RWPE2 (cell line): ENCODE measurements around the gene PCGF3.

ENCODE experiments used
- ATAC-seq: fragments of 200-7000 bp; cut with Tn5 transposase; 3 replicates; pipeline ENCODE4 v1.9.1; 2021; ENCODE audit warnings: low read depth
- DNase-seq: peaks from one replicate; pipeline ENCODE4 v3.0.0-alpha.2; 2020; ENCODE audit warnings: low spot score
- H3K27ac ChIP-seq: fragments of 450-650 bp; 2 replicates; pipeline ENCODE4 v1.5.1; 2017; ENCODE audit warnings: mild to moderate bottlenecking; ENCODE audit not compliant: poor library complexity, severe bottlenecking
- H3K27me3 ChIP-seq: fragments of 250-450 bp; sonication (Bioruptor Pico); 2 replicates; pipeline ENCODE4 v1.5.1; 2021; ENCODE audit warnings: mild to moderate bottlenecking, moderate library complexity; ENCODE audit not compliant: insufficient read depth, poor library complexity, severe bottlenecking
- H3K36me3 ChIP-seq: fragments of 250-450 bp; sonication (Bioruptor Pico); 2 replicates; pipeline ENCODE4 v1.5.1; 2020; ENCODE audit warnings: low read depth, mild to moderate bottlenecking, moderate library complexity
- H3K4me1 ChIP-seq: fragments of 250-450 bp; sonication (Bioruptor Pico); 2 replicates; pipeline ENCODE4 v1.5.1; 2021; ENCODE audit warnings: mild to moderate bottlenecking, moderate library complexity; ENCODE audit not compliant: insufficient read depth, poor library complexity, severe bottlenecking
- H3K4me3 ChIP-seq: fragments of 250-450 bp; sonication (Bioruptor Pico); 2 replicates; pipeline ENCODE4 v1.5.1; 2021; ENCODE audit warnings: mild to moderate bottlenecking, moderate library complexity; ENCODE audit not compliant: severe bottlenecking
- H3K9me3 ChIP-seq: fragments of 250-450 bp; sonication (Bioruptor Pico); 2 replicates; pipeline ENCODE4 v1.5.1; 2021; ENCODE audit warnings: mild to moderate bottlenecking, moderate library complexity; ENCODE audit not compliant: severe bottlenecking
- TF ChIP-seq, protein P1 (sequence below): fragments of 450-650 bp; IDR thresholded peaks from one replicate; pipeline ENCODE4 v1.5.1; 2017; ENCODE audit warnings: mild to moderate bottlenecking, moderate library complexity; ENCODE audit not compliant: poor library complexity, severe bottlenecking

Gene PCGF3

DNA sequence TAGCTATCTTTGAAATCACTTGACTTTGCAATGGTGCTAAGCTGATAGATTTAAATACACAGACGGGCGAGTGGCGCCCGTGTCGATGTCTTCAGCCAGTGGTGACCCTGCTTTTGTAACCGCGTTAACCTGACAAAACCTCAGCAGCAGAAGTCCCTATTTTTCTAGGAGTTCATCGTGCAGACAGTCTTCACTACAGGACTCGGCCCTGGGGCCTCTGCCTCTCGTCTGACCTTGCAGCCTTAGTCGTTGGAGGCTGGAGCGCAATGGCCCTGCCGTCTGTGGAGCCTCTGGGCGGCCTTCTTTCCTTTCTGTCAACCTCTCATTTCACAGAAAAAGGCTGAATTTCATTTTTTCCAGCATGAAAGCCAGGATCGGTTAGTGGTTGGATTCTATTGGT, 62.4 kb downstream of the PCGF3 start:
- TF ChIP-seq, protein P1, sequence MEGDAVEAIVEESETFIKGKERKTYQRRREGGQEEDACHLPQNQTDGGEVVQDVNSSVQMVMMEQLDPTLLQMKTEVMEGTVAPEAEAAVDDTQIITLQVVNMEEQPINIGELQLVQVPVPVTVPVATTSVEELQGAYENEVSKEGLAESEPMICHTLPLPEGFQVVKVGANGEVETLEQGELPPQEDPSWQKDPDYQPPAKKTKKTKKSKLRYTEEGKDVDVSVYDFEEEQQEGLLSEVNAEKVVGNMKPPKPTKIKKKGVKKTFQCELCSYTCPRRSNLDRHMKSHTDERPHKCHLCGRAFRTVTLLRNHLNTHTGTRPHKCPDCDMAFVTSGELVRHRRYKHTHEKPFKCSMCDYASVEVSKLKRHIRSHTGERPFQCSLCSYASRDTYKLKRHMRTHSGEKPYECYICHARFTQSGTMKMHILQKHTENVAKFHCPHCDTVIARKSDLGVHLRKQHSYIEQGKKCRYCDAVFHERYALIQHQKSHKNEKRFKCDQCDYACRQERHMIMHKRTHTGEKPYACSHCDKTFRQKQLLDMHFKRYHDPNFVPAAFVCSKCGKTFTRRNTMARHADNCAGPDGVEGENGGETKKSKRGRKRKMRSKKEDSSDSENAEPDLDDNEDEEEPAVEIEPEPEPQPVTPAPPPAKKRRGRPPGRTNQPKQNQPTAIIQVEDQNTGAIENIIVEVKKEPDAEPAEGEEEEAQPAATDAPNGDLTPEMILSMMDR: no peak
- ATAC-seq (no peak), DNase-seq (no peak)
- Histone ChIP-seq H3K9me3 (no peaks in the 10 kb centered on the region), H3K27ac (no peak overlapping the region), H3K36me3 (peaks cover 67% of the 10 kb centered on the region), H3K4me1 (peaks cover 15% of the 10 kb centered on the region), H3K4me3 (no peak overlapping the region), H3K27me3 (no peaks in the 10 kb centered on the region)

DNA sequence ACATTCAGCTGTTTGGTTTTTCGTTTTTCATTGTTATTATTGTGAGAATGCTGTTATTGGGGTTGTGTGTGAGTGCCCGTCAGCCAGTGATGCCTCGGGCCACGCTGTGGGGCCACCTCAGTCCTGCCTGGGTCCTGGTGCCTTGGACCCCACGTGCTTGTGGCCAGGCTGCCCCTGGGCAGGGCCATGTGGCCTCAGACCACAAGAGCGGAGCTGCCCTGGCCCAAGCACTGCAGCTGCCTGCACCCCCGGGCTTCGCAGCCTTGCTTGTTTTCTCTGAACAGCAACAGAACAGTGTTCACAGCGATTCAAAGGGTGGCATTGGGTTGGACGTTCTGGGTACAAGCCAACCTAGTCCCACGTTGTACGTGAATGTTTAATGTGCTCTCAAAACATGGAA, 63.4 kb downstream of the PCGF3 start:
- Histone ChIP-seq H3K36me3 (peaks cover 68% of the 10 kb centered on the region), H3K4me1 (peaks cover 15% of the 10 kb centered on the region), H3K27ac (no peak overlapping the region), H3K4me3 (no peak overlapping the region), H3K27me3 (no peaks in the 10 kb centered on the region), H3K9me3 (no peaks in the 10 kb centered on the region)
- no peak for DNase-seq
- TF ChIP-seq, protein P1: no peak
- ATAC-seq: no peak

DNA sequence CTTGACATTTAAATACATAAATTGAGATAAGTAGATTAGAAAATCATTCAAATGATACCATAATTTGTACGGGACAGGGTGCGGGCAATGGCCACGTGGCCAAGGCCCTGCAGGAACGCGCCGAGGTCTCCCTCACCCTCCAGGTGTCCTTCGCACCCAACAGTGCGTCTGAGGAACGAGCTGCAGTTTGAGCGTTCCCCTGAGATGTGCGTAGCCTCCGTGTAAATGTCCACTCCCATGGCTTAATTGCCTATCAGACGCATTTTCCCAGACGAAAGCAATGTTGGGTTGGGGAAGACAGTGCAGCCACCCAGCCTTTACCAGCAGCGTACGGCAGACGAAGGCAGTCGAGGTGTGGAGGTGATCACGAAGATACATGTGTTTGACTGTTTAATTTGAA, 63.9 kb downstream of the PCGF3 start:
- peaks cover 15% of the 10 kb centered on the region for H3K4me1 ChIP-seq
- TF ChIP-seq, protein P1: no peak
- ATAC-seq (no peak), DNase-seq (no peak)
- no peaks in the 10 kb centered on the region for H3K27me3 ChIP-seq
- H3K4me3 ChIP-seq: no peak overlapping the region
- no peak overlapping the region for H3K27ac ChIP-seq
- H3K9me3 ChIP-seq: no peaks in the 10 kb centered on the region
- peaks cover 71% of the 10 kb centered on the region for H3K36me3 ChIP-seq

DNA sequence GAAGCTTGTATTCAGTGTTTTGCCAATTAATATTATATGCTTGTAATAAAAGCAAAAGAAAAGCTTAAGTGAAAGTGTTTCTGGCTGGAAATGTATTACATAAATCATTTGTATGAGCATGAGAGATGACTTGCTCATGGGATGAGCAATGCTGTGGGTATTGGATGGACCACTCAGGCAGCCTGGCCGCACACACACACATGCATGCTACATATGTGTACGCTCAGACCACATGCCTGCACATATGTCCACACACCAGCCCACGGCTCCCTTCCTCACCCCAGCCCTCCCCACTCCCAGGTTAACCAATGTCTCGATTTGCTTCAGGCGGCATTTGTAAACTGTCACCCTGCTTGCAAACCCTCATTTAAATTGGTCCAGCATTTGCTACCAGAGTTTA, 64.4 kb downstream of the PCGF3 start:
- H3K27me3 ChIP-seq: no peaks in the 10 kb centered on the region

DNA sequence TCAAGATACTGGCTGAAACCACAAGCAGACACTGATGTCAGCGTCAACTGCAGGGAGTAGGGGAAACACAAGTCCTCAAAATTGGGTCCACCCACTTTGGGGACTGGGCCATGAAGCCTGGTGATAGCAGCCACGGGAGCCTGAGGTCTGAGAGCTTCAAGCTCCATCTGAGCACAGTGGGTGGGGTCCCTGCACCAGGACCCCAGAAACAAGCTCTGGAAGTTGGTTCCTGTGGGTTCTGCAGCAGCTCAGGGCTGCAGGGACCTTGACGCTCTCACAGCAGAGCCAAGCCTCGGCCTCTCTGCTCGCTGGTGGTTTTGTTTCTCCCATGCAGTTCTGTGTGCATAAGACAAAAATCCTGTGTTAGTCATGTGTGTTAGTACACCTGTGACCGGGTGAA, 65.8 kb downstream of the PCGF3 start:
- TF ChIP-seq, protein P1: no peak
- peaks cover 82% of the 10 kb centered on the region for H3K36me3 ChIP-seq
- peaks cover 5% of the 10 kb centered on the region for H3K4me1 ChIP-seq
- no peak overlapping the region for H3K4me3 ChIP-seq
- H3K27me3 ChIP-seq: no peaks in the 10 kb centered on the region
- no peak overlapping the region for H3K27ac ChIP-seq
- no peak for ATAC-seq
- no peaks in the 10 kb centered on the region for H3K9me3 ChIP-seq
- DNase-seq: no peak

More for the DNA sequence above, 64.4 kb downstream of the PCGF3 start:
- Histone ChIP-seq H3K4me3 (no peak overlapping the region), H3K9me3 (no peaks in the 10 kb centered on the region), H3K27ac (no peak overlapping the region), H3K4me1 (peaks cover 15% of the 10 kb centered on the region), H3K36me3 (peaks cover 68% of the 10 kb centered on the region)
- ATAC-seq (no peak), DNase-seq (no peak)
- TF ChIP-seq, protein P1: no peak
